Forelimb muscle (tissue), 1 donor: ENCODE results near the gene SECTM1. TPM values are rescaled to one million over a fixed set of nuclear protein-coding genes. Genes with fewer than 3 reads are reported as not detected.

Source experiments
- DNase-seq: peaks from one replicate; pipeline ENCODE4 v3.0.0-alpha.2; 2013; ENCODE audit warnings: low read depth
- polyA plus RNA-seq: library from polyadenylated mRNA; unstranded; fragments of 120-200 nt; gene quantifications from one replicate; pipeline ENCODE4 v1.2.1, GENCODE V29; 2013; ENCODE audit not compliant: insufficient read length

The SECTM1 gene
- polyA plus RNA-seq, 1 donor: 3.3 TPM

DNA sequence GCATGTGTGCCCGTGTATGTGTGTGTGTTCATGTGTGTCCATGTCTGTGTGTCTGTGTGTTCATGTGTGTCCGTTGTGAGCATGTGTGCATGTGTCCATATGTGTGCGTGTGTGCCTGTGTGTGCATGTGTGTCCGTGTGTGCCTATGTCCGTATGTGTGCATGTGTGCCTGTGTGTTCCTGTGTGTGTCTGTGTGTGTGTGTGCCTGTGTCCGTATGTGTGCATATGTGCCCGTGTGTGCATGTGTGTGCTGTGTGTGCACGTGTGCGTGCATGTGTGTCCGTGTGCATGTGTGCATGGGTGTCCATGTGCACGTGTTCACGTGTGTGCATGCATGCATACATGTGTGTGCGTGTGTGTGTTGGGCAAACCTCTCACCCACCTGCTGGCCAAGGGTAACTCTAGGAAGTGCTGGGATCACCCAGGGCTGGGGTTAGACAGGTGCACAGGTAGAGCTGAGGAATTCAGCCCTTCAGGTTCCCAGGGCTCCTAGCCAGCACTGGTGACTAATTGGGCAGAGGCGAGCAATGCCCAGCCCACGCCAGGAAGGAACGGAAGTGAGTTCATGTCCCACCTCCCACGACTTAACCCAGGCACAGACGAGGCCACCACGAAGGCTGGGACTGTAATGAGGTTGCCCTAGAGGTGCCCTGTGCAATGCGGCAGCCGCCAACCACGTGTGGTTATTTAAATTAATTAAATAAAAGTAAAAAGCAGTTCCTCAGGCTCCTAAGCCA, 51.9 kb downstream of the SECTM1 start:
- DNase-seq: no peak

DNA sequence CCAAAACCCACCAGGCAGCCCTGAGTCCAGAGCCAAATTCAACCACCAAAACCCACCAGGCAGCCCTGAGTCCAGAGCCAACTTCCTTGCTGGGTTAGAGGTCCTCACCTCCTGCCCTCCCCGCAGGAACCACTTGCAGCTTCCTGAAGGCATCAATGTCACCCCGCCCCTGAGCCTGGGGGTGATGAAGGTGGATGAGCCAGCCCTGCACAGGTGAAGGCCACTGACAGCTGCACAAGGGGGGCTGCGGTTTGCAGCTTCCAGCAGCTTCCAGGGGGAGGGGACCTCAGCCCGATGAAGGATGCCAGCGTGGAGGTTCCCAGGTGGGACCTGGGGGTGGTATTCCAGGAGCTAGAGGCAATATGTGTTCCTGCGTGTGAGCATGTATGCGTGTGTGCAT, 52.5 kb downstream of the SECTM1 start:
- DNase-seq: no peak

DNA sequence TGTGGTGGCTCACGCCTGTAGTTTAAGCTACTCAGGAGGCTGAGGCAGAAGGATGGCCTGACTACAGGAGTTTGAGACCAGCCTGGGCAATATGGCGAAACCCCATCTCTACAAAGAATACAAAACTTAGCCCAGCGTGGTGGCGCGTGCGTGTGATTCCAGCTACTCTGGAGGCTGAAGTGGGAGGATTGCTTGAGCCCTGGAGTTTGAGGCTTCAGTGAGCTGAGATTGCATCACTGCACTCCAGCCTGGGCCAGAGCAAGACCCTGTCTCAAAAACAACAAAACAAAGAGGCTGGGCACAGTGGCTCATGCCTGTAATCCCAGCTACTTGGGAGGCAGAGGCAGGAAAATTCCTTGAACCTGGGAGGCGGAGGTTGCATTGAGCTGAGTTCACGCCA, 53.0 kb downstream of the SECTM1 start:
- no peak for DNase-seq

DNA sequence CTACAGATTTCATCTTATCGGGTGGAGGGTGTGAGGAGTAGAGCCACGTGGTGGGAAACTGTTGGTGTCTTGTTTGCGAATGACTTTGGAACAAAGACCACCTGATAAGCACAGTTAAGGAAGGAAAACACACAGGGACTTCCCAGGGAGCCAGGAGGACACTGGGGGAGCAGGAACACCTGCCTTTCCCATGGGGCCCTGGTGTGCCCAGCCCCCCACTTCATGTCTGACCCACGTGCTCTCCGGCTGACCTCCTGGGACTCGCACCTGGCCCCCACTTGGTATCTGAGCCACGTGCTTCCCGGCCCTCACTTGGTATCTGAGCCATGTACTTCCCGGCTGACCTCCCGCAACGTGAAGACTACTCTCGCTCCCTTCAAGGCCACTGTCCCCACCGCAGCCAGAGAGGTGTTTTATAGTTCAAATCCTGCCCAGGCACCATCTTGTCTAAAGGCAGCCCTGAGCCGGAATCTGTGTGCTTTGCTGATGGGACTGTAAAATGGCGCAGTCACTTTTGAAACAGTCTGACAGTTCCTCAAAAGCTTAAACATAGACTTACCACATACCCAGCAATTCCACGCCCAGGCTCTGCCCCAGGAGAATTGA, 54.7 kb downstream of the SECTM1 start:
- no peak for DNase-seq

DNA sequence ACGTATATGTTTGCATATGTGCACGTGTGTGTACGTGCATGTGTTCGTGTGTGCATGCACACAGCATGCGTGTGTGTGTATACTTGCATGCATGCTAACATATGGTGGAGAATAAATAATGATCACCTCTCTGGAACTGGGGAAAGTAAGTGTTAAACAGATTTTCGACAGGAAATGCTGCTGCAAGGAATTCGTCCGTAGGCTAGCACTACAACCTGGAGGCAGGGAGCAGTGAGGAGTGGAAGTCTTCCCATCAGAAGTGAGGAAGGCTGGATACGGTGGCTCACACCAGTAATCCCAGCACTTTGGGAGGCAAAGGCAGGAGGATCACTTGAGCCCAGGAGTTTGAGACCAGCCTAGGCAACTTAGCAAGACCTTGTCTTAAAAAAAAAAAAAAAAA, 55.3 kb downstream of the SECTM1 start:
- DNase-seq: no peak

DNA sequence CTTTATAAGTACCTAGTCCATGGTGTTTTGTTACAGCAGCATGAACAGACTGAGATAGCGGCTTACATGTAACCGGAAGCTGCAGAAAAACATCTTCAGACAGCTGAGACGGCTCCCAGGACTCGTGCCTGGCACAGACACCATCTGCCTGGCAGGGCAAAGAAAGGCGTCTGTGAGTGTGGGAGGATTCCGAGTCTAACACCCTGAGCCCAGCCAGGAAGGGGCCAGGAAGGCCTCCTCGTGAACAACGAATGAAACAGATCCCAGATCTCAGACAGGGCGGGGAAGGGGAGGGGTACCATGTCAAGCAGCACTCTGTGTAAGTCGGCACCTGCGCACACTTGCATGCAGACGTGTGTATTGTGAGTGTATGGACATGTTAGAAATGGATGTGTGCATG, 55.7 kb downstream of the SECTM1 start:
- DNase-seq: no peak

DNA sequence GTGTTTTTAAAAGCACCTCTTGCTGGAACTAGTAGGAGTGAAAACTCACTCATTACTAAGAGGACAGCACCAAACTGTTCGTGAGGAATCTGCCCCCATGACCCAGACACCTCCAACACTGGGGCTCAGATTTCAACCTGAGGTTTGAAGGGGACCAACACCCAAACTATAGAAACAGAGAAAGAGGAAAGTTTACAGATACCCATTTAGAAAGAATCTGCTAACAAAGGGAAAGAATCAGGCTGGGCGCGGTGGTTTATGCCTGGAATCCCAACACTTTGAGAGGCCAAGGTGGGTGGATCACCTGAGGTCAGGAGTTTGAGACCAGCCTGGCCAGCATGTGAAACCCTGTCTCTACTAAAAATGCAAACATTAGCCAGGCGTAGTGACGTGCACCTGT, 56.6 kb downstream of the SECTM1 start:
- no peak for DNase-seq

DNA sequence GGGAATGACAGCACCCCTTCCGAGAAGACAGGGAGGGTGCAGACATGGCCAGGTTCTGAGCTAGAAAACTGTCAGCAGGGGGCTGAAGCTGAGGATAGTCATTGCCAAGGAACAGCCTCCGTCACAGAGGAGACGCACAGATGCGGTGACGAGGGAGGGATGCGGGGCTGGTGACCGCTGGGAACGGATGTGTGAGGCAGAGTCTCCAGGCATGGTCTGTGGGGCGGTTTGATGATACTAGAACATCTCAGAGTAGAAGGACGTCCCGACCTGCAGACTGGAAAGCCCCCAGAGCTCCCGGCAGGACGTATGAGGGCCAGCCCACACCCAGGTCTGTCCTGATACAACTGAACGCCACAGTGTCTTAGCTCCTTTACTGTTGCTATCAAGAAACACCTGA, 58.2 kb downstream of the SECTM1 start:
- DNase-seq: no peak

DNA sequence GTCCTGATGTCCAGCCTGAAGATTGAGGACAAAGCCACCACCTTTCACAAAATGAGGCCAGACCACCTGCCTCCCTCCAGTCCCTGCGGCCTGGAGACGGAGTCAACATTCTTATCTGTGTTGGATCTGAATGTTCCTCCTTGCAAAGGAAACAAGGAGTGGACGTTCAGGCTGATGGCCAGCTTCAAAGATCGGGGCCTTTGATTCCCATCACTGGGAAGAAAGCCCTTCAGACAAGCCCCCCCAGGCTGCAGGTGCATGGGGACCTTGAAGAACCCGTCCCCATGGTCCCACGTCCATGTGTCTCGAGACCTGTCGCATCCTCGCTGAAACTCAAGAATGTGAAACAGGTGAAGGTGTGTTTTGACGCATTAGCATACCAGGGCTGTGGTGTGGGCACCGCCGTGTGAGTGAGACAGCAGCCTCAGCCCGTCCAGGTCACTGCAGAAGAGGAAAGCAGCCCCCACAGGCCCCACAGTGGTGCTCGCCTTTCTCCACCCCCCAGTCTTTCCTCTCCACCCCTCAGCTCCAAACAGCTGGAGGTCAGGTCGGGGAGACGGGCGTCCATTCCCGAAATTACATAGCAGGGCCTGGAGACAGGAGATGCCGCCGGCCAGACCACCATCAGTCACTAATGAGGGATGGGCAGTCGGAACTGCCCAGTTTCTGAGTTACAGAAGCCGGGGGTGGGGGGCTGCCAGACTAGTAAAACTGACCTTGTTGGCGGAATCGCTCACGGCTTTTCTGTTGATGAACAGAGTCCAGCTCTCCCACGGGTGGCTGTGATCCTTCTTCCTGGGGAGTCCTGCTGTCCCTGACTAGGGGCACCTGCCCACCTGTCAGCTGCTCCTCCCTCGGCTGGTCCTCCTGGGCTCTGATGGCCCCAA, 59.2 kb downstream of the SECTM1 start:
- DNase-seq: no peak

DNA sequence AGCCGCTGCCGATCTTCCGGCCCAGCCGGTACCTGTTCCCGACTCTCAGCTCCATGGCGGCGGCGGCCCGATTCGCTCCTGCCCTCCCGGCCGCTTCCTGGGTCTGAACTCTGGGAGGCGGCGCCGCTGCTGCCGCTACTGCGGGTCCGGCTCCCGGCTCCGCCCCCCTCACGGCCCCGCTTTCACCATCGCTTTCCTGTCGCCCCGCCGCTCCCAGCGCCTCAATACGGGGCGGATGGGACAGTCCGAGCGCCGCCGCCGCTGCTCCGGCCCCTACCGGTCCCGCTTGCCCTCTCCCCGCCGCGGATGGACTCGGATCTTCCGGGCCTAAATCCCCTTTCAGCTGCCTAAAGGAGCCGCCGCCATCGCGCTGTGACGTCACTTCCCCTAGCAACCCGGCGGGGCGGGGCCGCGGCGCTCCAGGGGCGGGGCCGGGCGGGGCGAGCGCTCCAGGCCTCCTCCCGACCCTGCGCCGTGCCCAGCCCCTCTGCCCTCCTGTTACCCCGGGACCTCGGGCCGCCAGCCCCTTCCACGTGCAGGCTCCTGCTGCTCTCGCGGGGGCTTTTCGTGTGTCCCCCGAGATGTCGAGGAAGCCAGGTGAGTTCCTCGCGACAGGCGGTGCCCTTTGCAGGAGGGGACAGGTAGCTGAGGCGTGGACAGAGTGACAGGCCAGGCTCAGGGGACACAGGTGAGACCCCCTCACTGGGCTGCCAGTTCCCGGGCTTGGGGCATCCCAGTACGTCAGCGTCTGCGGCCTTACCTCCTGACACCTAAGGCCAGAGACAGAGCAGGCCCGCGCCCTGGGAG, 60.0 kb downstream of the SECTM1 start, which contains the start of gene CSNK1D:
Gene CSNK1D (minus strand): TSS at position 374 of the 807 bp plus-strand sequence. CDS start 319 bp downstream, at position 55.
- no peak for DNase-seq

DNA sequence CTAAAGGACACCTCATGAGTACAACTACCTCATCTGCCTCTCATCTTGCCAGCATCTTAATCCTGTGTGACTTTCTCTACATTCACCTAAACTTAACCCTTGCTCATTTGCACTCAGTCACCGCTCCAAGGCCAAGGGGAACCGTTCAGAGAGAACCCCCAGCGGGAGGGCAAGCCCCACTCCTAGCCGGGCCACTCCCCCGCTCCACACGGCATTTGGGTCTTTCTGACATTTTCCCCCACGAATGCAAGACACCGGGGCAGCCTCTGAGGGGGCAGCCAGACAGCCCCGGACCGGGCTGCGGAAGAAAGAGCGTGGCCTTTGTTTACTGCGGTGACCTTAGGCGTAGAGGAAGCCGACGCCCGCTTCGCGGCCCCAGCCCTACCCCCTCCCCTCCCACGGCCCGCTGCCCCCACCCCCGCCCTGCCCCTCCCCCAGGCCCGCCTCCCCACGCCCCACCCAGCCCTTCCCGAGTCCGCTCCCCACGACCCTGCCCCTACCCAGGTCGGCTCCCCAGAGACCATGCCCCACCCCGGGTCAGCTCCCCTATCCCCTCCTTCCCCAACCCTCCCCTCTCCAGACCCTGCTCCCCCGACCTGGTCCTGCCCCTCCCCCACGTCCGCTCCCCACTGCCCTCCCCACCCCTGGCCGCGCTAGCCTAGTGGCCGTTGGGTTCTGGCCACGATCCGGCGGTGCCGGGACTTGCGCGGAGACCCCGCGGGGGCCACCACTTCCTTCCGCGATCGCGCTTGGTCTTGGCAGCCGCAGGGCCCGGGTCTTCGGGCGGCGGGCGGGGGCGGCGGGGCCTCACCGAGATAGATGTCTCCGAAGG, 60.9 kb downstream of the SECTM1 start:
- DNase-seq: no peak

DNA sequence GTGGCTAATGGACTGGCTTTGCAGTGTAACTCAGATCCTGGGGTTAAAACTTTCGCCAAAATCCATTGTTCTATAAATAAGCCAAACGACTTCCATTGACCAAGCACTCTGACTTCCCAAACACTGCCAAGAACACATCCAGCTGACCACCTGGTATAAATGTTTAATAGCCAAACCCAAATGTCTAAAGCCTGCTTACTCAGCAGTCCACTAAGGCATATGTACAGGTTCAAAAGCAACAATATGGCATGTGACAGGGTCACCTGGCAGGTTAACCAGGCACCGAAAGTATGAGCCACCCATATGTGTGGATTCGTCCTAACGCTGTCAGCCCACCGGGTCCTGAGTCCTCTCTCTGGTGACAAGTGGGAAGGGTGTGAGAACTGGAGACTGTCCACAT, 62.2 kb downstream of the SECTM1 start:
- DNase-seq: no peak

Other genes with a start within 250 kb of the SECTM1 start
- 24.6 TPM for gene FASN, start 235.5 kb downstream of the SECTM1 start, polyA plus RNA-seq
- gene CCDC57, start 120.9 kb downstream of the SECTM1 start, polyA plus RNA-seq: 31.7 TPM
- gene SLC16A3, start 104.7 kb downstream of the SECTM1 start, polyA plus RNA-seq: 29.7 TPM
- gene CSNK1D, start 60.1 kb downstream of the SECTM1 start, polyA plus RNA-seq: 63.5 TPM
- gene CD7, start 16.2 kb downstream of the SECTM1 start, polyA plus RNA-seq: 0.43 TPM
- not detected for gene TEX19, start 25.5 kb upstream of the SECTM1 start, polyA plus RNA-seq
- 5.8 TPM for gene UTS2R, start 38.0 kb upstream of the SECTM1 start, polyA plus RNA-seq
- gene HEXD, start 84.6 kb upstream of the SECTM1 start, polyA plus RNA-seq: 19.6 TPM
- 17.9 TPM for gene OGFOD3, start 84.8 kb upstream of the SECTM1 start, polyA plus RNA-seq
- 25.2 TPM for gene CYBC1, start 117.0 kb upstream of the SECTM1 start, polyA plus RNA-seq
- gene NARF, start 125.0 kb upstream of the SECTM1 start, polyA plus RNA-seq: 60.0 TPM
- 37.9 TPM for gene FOXK2, start 186.0 kb upstream of the SECTM1 start, polyA plus RNA-seq